Gastrocnemius medialis (tissue), 4 donors: ENCODE results near the gene AVL9.

Experiments used
- CTCF ChIP-seq, 5 experiments: fragments of 450-650 bp in 3 of 5; fragments of 200-600 bp in 2 of 5; sonication (generic) in 2 of 5; IDR thresholded peaks in 4 of 5; conservative IDR thresholded peaks in 1 of 5; 1 replicate in 4 of 5; 2 replicates in 1 of 5; pipeline ENCODE4 v1.5.1; 2016 to 2019; ENCODE audit warnings: antibody characterized with exemption in 5 of 5, mild to moderate bottlenecking in 3 of 5, moderate library complexity in 3 of 5
- POLR2A ChIP-seq, 2 donors: fragments of 450-650 bp; IDR thresholded peaks; one replicate each; pipeline ENCODE4 v1.6.1; 2017; ENCODE audit warnings: antibody characterized with exemption in 2 of 2, mild to moderate bottlenecking in 2 of 2, moderate library complexity in 2 of 2

GRCh38 chr7:32616625-32617024, 121.3 kb downstream of the AVL9 start:
- TF ChIP-seq CTCF (IDR thresholded peaks at IDR 0.05 in 4 of 5, conservative IDR thresholded peaks at IDR 0.05 in 1 of 5) (no peak), POLR2A (IDR thresholded peaks at IDR 0.05) (no peak)
